NB4 (cell line): ENCODE data around the gene MSI1.

Experiments
- DNase-seq: peaks from one replicate; pipeline ENCODE4 v3.0.0; 2010; ENCODE audit warnings: low read depth
- H3K4me3 ChIP-seq: one replicate; pipeline ENCODE4 v1.5.1; 2011; ENCODE audit warnings: mild to moderate bottlenecking, low read depth, low read length, moderate library complexity
- CTCF ChIP-seq: IDR thresholded peaks from one replicate; pipeline ENCODE4 v1.5.1; 2012; ENCODE audit warnings: low read depth, low read length
- MAX ChIP-seq: IDR thresholded peaks from 2 replicates; pipeline ENCODE4 v1.6.1; 2011; ENCODE audit warnings: low read depth, low read length
- MYC ChIP-seq: IDR thresholded peaks from 2 replicates; pipeline ENCODE4 v1.6.1; 2011; ENCODE audit warnings: low read depth, low read length
- POLR2A ChIP-seq: IDR thresholded peaks from 2 replicates; pipeline ENCODE4 v1.6.1; 2011; ENCODE audit warnings: mild to moderate bottlenecking; ENCODE audit not compliant: insufficient read length; ENCODE audit errors: extremely low read depth

MSI1 gene

GRCh38 chr12:120328228-120328627 lies 40.7 kb downstream of the MSI1 start:
- no peak overlapping the region for H3K4me3 ChIP-seq
- TF ChIP-seq POLR2A: no peak
- no peak for TF ChIP-seq CTCF
- TF ChIP-seq MAX: no peak
- no peak for TF ChIP-seq MYC
- no peak for DNase-seq

GRCh38 chr12:120327593-120327992 lies 41.4 kb downstream of the MSI1 start, which contains the start of gene PLA2G1B:
Gene PLA2G1B (minus strand): TSS chr12:120327779. CDS start chr12:120327753, 26 bp downstream.
- no peak within 1 kb of the TSS for H3K4me3 ChIP-seq
- no peak for TF ChIP-seq MYC
- TF ChIP-seq CTCF: no peak
- no peak for TF ChIP-seq POLR2A
- TF ChIP-seq MAX: no peak
- DNase-seq: no peak

GRCh38 chr12:120324841-120325417 lies 44.0 kb downstream of the MSI1 start:
- H3K4me3 ChIP-seq: no peak overlapping the region
- TF ChIP-seq CTCF: no peak
- TF ChIP-seq MYC: no peak
- no peak for TF ChIP-seq POLR2A
- TF ChIP-seq MAX: no peak
- DNase-seq: no peak

- no peak overlapping the region for H3K4me3 ChIP-seq
- TF ChIP-seq MAX: no peak
- TF ChIP-seq CTCF: no peak
- no peak for TF ChIP-seq POLR2A
- no peak for TF ChIP-seq MYC
- DNase-seq: no peak
These were observed 45.2 kb downstream of the MSI1 start for GRCh38 chr12:120323772-120324171.

GRCh38 chr12:120321382-120322202 lies 47.4 kb downstream of the MSI1 start:
- no peak overlapping the region for H3K4me3 ChIP-seq
- TF ChIP-seq CTCF (no peak), POLR2A (no peak), MYC (no peak), MAX (no peak)
- no peak for DNase-seq
